Measurements from ENCODE around the gene PNCK.
"Not testable (repeated sequence)": the region's sequence is repeated elsewhere in the genome, so short reads cannot be mapped to it uniquely, and the experiment has no call there.

PNCK gene

DNA sequence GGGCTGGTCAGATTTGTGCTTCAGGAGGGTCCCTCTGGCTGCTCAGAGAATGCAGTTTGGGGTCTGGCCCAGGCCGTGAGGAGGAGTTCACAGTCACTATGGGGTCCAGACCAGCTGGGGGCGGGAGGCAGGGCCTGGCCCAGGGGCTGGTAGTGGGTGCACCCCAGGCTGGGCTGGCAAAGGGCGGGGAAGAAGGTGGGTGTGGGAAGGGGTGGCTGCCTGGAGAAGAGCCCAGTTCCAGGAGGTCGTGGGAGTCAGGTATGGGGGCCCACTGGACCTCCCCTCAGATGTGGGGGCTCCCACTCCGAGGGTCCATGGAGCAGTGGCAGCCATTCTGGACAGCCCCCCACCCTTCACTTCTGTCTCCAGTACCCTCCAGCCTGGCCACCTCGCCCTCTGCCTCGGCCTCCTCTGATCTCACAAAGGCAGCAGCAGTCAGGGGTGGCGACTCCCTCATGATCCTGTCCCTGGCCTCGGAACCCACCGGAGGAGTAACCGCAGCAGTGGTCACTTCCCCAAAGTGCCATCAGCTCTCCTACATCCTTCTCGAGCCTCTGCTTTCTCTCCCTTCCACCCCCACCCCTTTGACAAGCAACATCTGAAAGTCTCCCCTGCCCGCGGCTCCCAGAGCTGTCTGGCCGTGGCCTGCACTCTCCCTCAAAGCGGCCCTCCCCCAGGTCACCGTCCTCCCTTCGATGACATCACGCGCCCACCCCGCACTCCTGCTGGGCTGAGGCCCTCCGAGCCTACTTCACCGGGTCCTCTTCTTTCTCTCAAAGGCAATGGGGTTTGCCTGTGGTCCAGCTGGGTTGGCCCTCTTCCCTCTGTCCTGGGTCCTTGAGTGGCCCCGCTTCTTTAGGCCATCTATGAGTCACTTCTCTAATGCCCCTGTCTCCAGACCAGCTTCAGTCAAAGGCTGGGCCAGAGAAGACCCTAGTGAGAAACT lies 12.4 kb upstream of the PNCK start:
- no peak for DNase-seq

DNA sequence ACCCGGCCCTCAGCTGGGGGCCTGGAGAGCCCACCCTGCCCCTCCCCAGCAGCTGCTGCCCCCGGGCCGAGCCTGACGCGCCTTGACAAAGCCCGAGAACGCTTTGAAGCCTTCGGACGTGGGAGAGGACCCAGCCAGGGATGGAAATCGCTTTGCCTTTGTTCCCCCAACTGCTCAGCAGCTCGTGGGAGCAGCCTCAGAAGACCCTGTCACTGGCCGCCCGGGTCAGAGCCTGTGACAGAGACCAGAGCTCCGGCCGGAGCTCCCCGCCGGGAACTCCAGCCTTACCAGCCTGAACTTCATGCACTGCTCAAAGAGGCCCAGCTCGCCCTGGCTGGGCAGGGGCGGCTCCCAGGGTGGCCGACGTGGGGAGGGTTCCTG lies 11.5 kb upstream of the PNCK start:
- no peak for DNase-seq

DNA sequence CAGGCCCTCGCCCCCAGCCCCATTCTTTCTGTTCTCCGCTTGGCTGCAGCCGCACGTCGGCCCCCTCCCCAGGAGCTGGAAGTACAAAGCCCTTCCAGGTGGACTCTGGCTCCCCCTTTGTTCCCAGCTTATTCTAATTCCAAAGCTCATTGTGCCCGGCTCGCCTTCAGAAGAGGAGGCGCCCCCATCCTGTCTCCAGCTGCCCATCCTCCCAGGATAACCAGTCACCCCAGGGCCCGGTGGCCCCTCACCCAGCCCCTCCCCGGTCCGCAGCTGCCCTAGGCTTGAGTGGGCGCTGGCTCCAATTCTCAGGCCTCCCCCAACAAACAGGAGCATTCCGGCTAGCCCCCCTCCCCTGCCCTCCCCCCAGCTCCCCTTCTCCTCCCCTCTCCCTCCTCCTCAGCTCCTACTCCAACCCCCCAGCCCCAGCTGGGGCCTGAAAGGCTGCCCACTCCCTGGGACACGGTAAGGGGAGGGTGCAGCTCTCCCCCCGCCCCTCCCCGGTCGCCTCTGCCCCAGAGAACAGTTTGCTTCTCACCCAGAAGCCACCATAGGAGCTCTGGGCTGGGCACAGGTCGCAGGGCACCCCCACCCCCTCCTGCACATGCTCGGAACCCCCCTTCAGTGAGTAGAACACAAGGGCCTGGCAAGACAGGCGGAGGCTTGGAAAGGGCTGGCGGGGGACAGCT lies 11.0 kb upstream of the PNCK start:
- DNase-seq = no peak

GRCh38 chrX:153683486-153683885 lies 9.9 kb upstream of the PNCK start:
- not testable (repeated sequence) for DNase-seq

DNA sequence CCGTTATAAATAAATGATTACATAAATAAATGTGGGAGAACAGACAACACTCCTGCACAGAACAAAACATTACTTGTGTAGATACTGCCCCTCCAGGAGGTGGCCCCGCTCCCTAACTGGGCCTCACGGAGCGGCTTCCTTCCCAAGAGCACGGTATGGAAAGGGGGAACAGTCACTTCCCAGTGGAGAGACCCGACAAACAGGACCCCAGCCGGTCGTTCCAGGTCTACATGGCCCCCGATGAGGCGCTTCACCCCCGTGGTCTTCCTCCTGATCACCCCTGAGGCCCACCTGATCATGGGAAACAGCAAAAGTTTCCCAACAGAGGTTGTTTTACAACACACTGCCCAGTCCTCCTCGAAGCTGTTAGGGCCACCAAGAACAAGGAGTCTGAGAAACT lies 7.6 kb upstream of the PNCK start:
- DNase-seq = no peak

DNA sequence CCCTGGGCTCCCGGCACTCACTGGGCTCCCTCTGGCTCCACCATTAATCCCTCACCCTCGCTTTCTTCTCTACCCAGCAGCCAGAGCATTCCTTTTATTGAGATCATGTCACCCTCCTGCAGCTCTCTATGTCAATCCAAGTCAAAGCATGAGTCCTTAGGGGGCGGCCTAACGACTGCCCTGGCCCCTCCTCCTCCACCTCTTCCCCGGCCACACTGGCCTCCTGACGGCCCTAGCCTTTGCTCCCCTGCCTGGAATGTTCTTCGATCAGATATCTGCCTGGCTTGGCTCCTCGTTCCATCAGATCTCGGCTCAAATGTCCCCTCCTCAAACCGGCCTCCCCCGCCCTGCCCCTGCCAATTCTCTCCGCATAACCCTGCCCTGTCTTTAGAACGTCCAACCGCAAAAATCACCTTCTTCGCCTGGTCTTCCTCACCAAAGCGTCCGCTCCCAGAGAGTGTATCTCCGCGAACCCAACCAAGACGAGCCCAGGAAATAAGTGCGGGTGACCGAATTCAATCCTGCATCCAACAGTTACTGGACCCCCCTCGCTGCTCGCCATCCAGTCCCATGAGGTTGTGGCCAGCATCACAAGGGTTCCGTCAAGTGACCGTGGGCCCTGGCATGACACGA lies 722 bp upstream of the PNCK start:
- DNase-seq = no peak

DNA sequence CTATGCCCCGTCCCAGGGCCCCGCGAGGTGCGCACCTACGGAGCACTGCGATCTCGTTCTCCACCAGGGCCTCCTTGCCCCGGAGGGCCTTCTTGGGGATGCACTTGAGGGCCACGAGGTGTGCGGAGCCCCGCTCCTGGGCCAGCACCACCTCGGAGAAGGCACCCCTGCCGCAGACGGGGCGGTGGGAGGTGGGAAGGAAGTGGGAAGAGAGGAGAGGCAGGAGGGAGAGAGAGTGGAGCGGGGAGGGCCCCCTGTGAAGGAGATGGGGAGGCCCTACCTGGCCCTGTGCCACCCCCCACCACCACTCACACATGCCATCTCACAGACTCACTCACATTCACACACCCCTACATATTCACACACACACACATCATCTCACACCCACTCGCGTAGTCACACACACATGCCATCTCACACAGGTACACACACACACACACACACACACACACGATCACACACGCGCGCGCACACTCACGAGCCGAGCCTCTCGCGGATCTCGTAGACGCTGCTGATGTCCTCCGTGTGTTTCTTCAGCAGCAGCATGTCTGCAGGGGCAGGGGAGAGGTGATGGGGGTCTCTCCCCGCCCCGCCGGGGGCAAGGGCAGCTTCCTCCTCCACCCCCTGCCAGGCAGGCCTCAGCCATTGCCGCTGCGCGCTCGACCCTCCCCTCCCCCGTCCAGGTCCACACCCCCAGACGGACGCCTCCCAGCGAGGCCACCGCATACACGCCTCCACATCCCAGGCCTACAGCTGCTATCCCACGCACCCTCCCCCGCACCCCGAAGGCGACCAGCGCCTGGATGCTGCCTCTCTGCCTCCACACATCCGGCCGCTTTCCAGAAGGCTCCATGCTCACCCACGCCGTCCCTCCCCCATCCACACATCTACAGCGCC lies 834 bp downstream of the PNCK start:
- no peak for DNase-seq

DNA sequence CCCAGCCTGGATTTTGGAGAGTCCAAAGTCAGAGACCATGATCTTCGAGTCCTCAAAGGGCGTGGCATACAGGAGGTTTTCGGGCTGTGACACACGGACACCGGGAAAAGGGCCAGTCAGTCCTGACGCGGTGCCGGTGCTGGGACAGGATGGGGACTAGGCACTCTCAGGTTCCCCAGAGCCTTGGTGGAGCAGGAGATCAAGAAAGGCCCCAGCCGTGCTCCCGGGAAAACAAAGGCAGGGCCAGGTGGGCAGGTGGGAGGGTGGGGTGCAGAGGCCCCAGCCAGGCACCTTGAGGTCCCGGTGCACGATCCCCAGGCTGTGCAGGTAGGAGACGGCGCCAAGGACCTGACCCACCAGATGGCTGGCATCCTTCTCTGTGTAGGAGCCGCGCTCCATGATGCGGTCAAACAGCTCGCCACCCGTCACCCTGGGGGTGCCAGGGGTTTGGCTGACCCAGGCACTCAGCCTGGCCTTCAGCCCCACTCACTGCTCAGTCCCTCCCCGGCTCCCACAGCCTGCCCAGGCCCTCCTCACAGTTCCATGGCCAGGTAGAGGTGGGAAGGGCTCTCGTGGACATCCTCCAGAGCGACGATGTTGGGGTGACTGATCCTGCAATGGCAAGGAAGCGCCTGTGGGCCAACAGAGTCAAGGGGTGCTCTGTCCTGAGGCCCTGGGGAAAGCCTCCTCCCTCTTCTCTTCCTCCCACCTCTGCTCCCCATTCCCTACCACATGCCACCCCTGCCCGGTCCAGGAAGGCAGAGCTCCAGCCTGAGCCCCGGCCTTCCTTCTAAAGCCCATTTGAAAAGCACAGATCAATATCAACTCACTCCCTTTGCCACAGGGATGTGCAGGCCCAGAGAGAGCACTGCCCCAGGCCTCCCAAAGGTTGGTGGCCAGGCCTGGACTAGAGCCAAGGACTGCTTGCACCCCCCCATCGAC lies 1.8 kb downstream of the PNCK start:
- no peak for DNase-seq

GRCh38 chrX:153670748-153671588 lies 2.6 kb downstream of the PNCK start:
- no peak for DNase-seq

DNA sequence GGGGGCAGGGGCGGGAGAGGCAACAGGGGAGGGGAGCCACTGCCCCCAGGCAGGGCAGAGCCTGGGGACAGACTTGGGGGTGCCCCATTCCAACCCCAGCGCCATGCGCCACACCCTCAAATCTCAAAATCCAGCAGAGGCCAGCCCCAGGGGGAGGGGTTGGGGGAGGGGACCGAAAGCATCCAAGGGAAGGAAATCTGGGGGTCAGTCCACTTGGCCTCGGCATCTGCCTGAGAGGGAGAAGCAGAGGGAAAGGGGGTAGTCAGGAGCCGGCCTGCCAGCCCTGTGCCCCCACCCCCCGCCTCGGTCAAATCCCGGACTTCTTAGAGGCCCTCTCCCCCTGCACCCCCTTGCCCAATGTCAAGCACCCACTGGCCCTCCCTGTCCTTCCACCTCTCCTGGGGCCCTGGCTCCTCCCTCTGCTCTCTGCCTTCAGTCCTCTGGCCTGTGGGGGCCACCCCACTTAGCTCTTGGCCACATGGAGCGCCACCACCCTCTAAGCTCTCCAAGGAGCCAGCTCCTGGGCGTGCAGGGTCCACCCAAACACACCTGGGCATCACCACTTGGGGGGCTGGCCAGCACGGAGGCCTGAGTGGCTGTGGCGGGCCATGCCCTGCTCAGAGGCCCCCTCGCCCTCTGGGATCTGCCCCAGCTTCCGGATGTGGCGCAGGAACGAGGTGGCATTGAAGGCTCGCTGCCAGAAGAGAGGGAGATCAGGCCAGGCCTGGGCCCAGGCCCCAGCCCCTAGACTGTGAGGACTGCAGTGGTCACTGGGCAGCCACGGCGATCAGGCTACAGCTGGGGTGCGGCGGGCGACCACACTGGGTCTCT lies 3.5 kb downstream of the PNCK start:
- DNase-seq = no peak

GRCh38 chrX:153669174-153669890 lies 4.3 kb downstream of the PNCK start:
- peak in 3 of 4 experiments; percentile 10 to 37 (median 31) for DNase-seq

DNA sequence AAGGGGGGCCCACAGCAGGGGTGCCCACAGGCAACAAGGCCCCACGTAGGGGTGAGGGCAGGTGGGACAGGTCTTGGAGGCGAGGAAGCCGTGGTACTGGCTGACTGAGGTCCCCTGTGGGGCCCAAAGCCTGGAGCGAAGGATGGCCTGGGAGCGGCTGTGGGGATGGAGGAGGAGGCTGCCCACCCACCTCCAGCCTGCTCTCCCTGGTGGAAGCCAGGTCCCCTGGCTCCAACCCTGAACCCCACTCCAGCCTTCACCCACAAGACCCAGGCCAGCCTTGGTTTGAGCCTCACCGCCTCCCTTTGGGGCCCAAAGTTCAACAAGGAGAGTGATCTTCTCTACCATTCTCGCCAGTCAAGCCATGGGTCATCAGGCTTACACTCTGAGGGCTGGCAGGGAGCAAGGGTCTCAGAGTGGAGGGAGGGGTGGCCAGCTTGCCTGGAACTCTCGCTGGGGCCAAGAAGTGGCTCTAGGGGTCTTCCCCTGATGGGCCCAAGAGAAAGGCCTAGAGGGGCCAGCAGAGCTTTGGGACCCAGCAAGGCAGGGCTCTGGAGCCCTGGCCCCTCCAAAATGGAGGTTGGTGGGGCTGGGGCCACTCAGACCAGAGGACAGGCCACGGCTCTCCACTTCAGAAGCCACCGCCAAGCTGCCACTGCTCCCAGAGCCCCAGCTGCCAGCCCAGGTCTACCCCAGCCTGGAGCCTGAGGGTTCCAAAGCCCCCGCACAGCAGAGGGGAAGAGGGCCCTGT lies 5.0 kb downstream of the PNCK start:
- no peak for DNase-seq

DNA sequence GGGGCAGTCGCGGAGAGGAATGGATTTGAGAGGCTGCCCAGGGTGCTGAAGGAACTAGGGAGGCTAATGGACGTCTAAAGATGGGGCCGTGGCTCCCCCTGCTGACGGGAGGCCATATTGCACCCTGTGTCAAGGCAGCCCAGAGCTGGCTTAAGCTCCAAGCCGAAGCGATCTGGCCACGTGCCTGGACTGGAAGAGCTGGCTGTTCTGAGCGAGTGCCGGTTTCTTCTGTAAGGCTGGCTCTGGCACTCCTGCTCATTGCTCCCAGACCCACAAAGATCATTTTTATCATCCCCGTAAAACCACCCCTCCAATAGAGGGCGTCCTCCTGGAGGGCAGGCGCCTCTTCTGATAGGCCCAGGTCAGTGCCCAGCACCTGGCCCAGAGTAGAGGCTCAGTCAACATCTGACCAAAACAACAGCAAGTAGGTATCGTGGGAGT lies 5.6 kb downstream of the PNCK start:
- DNase-seq = peak; percentile 64 to 78 (median 69)

DNA sequence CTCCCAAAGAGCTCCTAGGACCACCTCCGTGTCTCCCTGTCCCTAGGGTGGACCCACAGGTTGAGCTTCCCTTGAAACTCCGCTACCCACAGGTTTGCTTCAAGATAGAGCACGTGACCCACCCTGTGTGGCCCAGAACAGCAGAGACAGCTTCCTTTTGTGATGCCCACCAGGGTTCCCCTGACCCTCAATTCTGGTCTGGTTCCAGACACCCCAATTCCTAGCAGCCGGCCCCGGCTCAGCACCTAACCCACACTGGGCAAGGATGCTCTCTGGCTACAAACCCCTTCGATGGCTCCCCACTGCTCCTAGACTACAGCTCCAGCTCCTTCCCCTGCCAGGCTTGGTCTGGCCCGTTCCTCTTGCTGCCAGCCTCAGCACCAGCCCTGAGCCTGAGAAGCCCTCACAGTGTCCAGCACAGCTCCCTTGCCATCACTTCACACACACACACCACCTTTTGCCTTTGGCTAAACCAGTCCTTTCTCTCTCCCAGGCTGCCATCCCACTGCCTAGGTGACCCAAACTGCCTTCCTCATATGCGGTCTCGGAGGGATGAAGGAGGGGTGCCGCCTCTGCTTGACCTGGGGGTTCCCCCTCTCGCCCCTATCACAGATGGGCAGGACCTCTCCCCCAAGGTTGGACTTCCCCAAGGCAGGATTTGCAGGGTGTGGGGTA lies 6.2 kb downstream of the PNCK start:
- DNase-seq = no peak

DNA sequence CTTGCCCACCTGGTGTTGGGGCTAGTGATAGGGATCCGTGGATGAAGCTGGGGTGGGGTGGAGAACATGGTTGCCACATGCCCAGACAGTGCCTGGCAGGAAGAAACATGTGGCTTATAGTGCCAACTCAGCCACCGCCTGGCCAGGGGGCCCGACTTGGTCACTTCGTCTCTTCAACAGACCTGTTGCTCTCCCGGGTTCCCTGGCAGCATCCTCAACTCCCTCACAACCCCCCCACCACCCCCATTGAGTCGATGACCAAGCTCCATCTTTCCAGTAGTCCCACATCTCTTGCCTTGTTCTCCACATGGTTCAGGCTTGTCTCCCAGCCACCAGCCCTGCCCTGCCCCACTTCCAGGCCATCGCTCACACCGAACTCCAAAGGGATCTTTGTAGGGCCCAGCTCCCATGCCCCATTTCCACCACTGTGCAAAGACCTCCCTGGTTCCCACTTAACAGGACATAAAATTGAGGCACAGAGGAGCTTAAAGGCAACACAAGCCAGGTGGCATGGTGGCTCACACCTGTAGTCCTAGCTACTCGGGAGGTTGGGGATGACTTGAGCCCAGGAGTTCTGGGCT lies 7.8 kb downstream of the PNCK start:
- DNase-seq = no peak

- peak in 3 of 4 experiments; percentile 10 to 45 (median 29) for DNase-seq
Observed at GRCh38 chrX:153662266-153662665, 11.3 kb downstream of the PNCK start.

DNA sequence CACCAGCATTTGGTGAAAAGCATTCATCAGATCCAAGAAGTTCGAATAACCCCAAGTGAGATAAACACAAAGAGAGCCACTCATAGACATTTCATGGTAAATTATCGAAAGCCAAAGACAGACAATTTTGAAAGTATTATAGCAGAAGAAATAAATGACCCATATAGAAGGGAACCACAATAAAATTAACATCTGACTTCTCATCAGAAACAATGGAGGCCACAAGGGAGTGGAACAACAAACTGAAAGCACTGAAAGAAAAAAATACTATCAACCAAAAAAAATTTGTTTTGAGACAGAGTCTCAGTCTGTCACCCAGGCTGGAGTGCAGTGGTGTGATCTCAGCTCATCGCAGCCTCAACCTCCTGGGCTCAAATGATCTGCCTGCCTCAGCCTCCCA lies 14.3 kb downstream of the PNCK start:
- DNase-seq = no peak

Data from activated naive CD4-positive, alpha-beta T cell (primary cell).